Type B pancreatic cell (in vitro differentiated cells): ENCODE results near the gene SOX15. TPM values are rescaled to one million over a fixed set of nuclear protein-coding genes. Genes with fewer than 3 reads are reported as not detected.
"Not testable (repeated sequence)": the region's sequence is repeated elsewhere in the genome, so short reads cannot be mapped to it uniquely, and the experiment has no call there.

Experiments used
- DNase-seq: peaks from one replicate; pipeline ENCODE4 v3.0.0; 2021; ENCODE audit warnings: mixed read lengths; ENCODE audit not compliant: unreplicated experiment; ENCODE audit errors: extremely low spot score
- H3K27ac Mint-ChIP-seq: 2 replicates; pipeline ENCODE4 v1.8.0; 2021; ENCODE audit warnings: mild to moderate bottlenecking, mixed read lengths
- H3K27me3 Mint-ChIP-seq: 2 replicates; pipeline ENCODE4 v1.8.0; 2021; ENCODE audit warnings: mixed read lengths
- H3K36me3 Mint-ChIP-seq: 2 replicates; pipeline ENCODE4 v1.8.0; 2021; ENCODE audit warnings: mixed read lengths
- H3K4me1 Mint-ChIP-seq: one replicate; pipeline ENCODE4 v1.8.0; 2021; ENCODE audit warnings: mixed read lengths; ENCODE audit not compliant: unreplicated experiment
- H3K4me3 Mint-ChIP-seq: 2 replicates; pipeline ENCODE4 v1.8.0; 2021; ENCODE audit warnings: mild to moderate bottlenecking, mixed read lengths
- H3K9me3 Mint-ChIP-seq: 2 replicates; pipeline ENCODE4 v1.8.0; 2021; ENCODE audit warnings: mixed read lengths
- total RNA-seq: library from RNA; stranded (reverse); gene quantifications from 2 replicates; pipeline ENCODE4 v1.2.1, GENCODE V29; 2021; ENCODE audit warnings: low replicate concordance
- TF ChIP-seq, protein P1 (sequence below): fragments of 200-600 bp; sonication (generic); conservative IDR thresholded peaks from 2 replicates; pipeline ENCODE4 v1.5.0; 2021; ENCODE audit warnings: antibody characterized with exemption, mild to moderate bottlenecking

SOX15 gene
- total RNA-seq, 1 donor from 2014 or later = 0.77 TPM

GRCh38 chr17:7613769-7614424, 24.0 kb upstream of the SOX15 start:
- TF ChIP-seq, protein P1, sequence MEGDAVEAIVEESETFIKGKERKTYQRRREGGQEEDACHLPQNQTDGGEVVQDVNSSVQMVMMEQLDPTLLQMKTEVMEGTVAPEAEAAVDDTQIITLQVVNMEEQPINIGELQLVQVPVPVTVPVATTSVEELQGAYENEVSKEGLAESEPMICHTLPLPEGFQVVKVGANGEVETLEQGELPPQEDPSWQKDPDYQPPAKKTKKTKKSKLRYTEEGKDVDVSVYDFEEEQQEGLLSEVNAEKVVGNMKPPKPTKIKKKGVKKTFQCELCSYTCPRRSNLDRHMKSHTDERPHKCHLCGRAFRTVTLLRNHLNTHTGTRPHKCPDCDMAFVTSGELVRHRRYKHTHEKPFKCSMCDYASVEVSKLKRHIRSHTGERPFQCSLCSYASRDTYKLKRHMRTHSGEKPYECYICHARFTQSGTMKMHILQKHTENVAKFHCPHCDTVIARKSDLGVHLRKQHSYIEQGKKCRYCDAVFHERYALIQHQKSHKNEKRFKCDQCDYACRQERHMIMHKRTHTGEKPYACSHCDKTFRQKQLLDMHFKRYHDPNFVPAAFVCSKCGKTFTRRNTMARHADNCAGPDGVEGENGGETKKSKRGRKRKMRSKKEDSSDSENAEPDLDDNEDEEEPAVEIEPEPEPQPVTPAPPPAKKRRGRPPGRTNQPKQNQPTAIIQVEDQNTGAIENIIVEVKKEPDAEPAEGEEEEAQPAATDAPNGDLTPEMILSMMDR = no peak
- H3K4me1 Mint-ChIP-seq = peaks cover 29% of the 10 kb centered on the region
- no peaks in the 10 kb centered on the region for H3K9me3 Mint-ChIP-seq
- no peaks in the 10 kb centered on the region for H3K27me3 Mint-ChIP-seq
- DNase-seq = no peak
- H3K4me3 Mint-ChIP-seq = peak overlapping the region; percentile 93
- H3K36me3 Mint-ChIP-seq = peaks cover 9% of the 10 kb centered on the region
- peak overlapping the region; percentile 85 for H3K27ac Mint-ChIP-seq

DNA sequence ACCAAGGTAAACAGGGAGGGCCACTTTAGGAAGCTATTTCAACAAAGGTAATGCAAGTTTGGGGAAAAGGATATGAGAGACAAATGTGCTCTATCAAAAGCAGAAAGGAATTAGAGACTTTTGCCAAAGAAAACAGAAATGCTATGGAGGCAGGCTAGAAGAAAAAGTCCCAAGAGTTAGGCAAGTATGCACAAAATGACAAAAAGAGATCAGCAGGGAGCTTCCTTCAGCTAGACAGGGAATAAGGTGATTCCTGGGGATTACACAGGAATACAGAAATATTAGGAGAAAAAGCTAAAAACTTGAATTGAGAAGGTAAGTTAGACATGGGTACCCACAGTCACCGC, 22.4 kb upstream of the SOX15 start:
- H3K9me3 Mint-ChIP-seq = no peaks in the 10 kb centered on the region
- H3K27me3 Mint-ChIP-seq = no peaks in the 10 kb centered on the region
- peaks cover 9% of the 10 kb centered on the region for H3K36me3 Mint-ChIP-seq
- peak overlapping the region; percentile 72 for H3K4me3 Mint-ChIP-seq
- peak overlapping the region; percentile 69 for H3K27ac Mint-ChIP-seq
- DNase-seq = no peak
- H3K4me1 Mint-ChIP-seq = peaks cover 29% of the 10 kb centered on the region
- TF ChIP-seq, protein P1 = no peak

DNA sequence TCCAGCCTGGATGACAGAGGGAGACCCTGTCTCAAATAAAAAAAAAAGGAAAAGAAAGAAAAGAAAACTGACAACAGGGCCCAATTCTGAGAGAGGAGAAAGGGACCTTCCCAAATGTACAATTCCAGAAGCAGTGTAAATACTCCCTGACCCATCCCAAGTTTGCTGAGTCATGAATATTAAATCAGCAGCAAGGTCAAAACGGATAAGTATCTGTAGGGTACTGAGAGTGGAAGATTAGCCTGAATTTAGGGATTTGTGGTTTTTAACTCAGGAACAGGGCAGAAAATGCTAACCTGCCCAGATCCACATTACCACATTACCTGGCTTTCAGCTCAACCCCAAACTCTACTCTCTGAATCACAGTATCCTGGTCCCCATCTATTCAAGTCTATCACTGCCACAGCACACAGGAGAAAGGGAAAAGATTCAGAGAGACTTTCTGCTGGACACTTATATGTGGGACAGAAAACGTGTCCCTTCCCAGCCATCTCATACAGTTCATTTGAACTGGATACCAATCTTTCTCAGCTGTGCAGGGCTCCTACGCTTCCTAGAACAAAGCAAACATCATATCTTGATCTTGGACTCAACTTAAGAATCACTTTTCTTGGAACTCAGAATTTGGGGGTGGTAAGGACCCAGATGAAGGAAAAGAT, 21.9 kb upstream of the SOX15 start:
- Mint-ChIP-seq H3K4me3 (peak overlapping the region; percentile 72), H3K9me3 (no peaks in the 10 kb centered on the region), H3K36me3 (peaks cover 9% of the 10 kb centered on the region), H3K27ac (peak overlapping the region; percentile 69), H3K27me3 (no peaks in the 10 kb centered on the region), H3K4me1 (peaks cover 29% of the 10 kb centered on the region)
- no peak for DNase-seq
- TF ChIP-seq, protein P1 = no peak

GRCh38 chr17:7610641-7611040, 20.7 kb upstream of the SOX15 start:
- TF ChIP-seq, protein P1 = no peak
- H3K27me3 Mint-ChIP-seq = no peaks in the 10 kb centered on the region
- no peaks in the 10 kb centered on the region for H3K9me3 Mint-ChIP-seq
- DNase-seq = no peak
- peak overlapping the region; percentile 63 for H3K4me3 Mint-ChIP-seq
- peak overlapping the region; percentile 14 for H3K27ac Mint-ChIP-seq
- H3K4me1 Mint-ChIP-seq = peaks cover 29% of the 10 kb centered on the region
- peaks cover 17% of the 10 kb centered on the region for H3K36me3 Mint-ChIP-seq

- Mint-ChIP-seq H3K27me3 (no peaks in the 10 kb centered on the region), H3K36me3 (peaks cover 27% of the 10 kb centered on the region), H3K4me1 (peaks cover 7% of the 10 kb centered on the region), H3K9me3 (no peaks in the 10 kb centered on the region), H3K27ac (no peak overlapping the region), H3K4me3 (no peak overlapping the region)
- DNase-seq = no peak
- TF ChIP-seq, protein P1 = no peak
These were observed 16.4 kb upstream of the SOX15 start for GRCh38 chr17:7606280-7606679.

- peaks cover 27% of the 10 kb centered on the region for H3K36me3 Mint-ChIP-seq
- not testable (repeated sequence) for H3K27ac Mint-ChIP-seq, H3K9me3 Mint-ChIP-seq, DNase-seq, H3K27me3 Mint-ChIP-seq, H3K4me3 Mint-ChIP-seq, H3K4me1 Mint-ChIP-seq
These were observed 7.7 kb upstream of the SOX15 start for GRCh38 chr17:7597561-7597960.
